K562 (cell line): ENCODE measurements around the gene LPCAT2. TPM values are rescaled to one million over a fixed set of nuclear protein-coding genes. Genes with fewer than 3 reads are reported as not detected.

Source experiments
- BRCA1 ChIP-seq, 2 experiments: fragments of 450-650 bp in 1 of 2; sonication (generic) in 1 of 2; formaldehyde crosslinking in 1 of 2; IDR thresholded peaks; 2 replicates each; pipeline versions ENCODE4 v1.5.0 to v1.6.1; 2017 to 2020; ENCODE audit warnings: mild to moderate bottlenecking in 1 of 2, missing genetic modification reagents in 1 of 2
- CTBP1 ChIP-seq: fragments of 450-650 bp; IDR thresholded peaks from 2 replicates; pipeline ENCODE4 v1.6.1; 2016; ENCODE audit warnings: borderline replicate concordance
- MIER1 ChIP-seq: fragments of 450-650 bp; IDR thresholded peaks from 2 replicates; pipeline ENCODE4 v1.6.1; 2016; ENCODE audit warnings: antibody characterized with exemption, mild to moderate bottlenecking, low read depth
- MTF1 ChIP-seq: fragments of 250-450 bp; sonication (Bioruptor Pico); IDR thresholded peaks from 2 replicates; pipeline ENCODE4 v1.9.0; 2021; ENCODE audit warnings: moderate library complexity, mild to moderate bottlenecking, inconsistent platforms, borderline replicate concordance
- PHTF2 ChIP-seq: fragments of 250-450 bp; sonication (Bioruptor Pico); IDR thresholded peaks from 2 replicates; pipeline ENCODE4 v1.5.0; 2021; ENCODE audit warnings: mild to moderate bottlenecking
- POLR3A ChIP-seq: IDR thresholded peaks from 2 replicates; pipeline ENCODE4 v1.6.1; 2011; ENCODE audit warnings: borderline replicate concordance, mild to moderate bottlenecking, moderate library complexity; ENCODE audit not compliant: insufficient read length, insufficient read depth; ENCODE audit errors: extremely low read depth
- PPARD ChIP-seq: fragments of 250-450 bp; sonication (Bioruptor Pico); IDR thresholded peaks from 2 replicates; pipeline ENCODE4 v1.8.0; 2022; ENCODE audit warnings: inconsistent platforms, mild to moderate bottlenecking, moderate library complexity
- TBL1XR1 ChIP-seq, 2 experiments: IDR thresholded peaks; 2 replicates each; pipeline ENCODE4 v1.6.1; 2012; ENCODE audit warnings: improper control_type of control experiment in 2 of 2, low read length in 2 of 2, mild to moderate bottlenecking in 1 of 2
- TCF7L2 ChIP-seq: fragments of 150-350 bp; IDR thresholded peaks from 2 replicates; pipeline ENCODE4 v1.6.1; 2016; ENCODE audit warnings: low read depth, mild to moderate bottlenecking, low read length, moderate library complexity
- U2AF2 ChIP-seq: fragments of 200-400 bp; formaldehyde crosslinking; optimal IDR thresholded peaks from 2 replicates; pipeline ENCODE3; 2017; ENCODE audit warnings: low read depth, mild to moderate bottlenecking, low read length
- ZNF134 ChIP-seq: fragments of 250-450 bp; sonication (Bioruptor Pico); conservative IDR thresholded peaks from 2 replicates; pipeline ENCODE4 v1.4.0; 2020
- ZNF41 ChIP-seq: fragments of 250-450 bp; sonication (Bioruptor Pico); conservative IDR thresholded peaks from 2 replicates; pipeline ENCODE4 v1.4.0; 2020; ENCODE audit warnings: mild to moderate bottlenecking
- ZNF76 ChIP-seq: fragments of 250-450 bp; sonication (Bioruptor Pico); IDR thresholded peaks from 2 replicates; pipeline ENCODE4 v1.4.0; 2020; ENCODE audit warnings: mild to moderate bottlenecking, moderate library complexity, borderline replicate concordance
- polyA plus RNA-seq, 8 experiments: library from polyadenylated mRNA; depleted of rRNA in 4 of 8; stranded (reverse) in 5 of 8; unstranded in 3 of 8; fragments of >200 nt; fragmentation: Nextera tagmentation in 2 of 8; fragmentation: Illumina TruSeq in 1 of 8; extraction: Ambion mirVana in 2 of 8; extraction: Trizol in 1 of 8; gene quantifications; 2 replicates each; pipeline versions ENCODE4 v1.2.1 to v1.2.3, GENCODE V29; 2011 to 2014; ENCODE audit warnings: inconsistent platforms in 1 of 8, missing spikeins in 1 of 8
- total RNA-seq, 7 experiments: library from RNA; depleted of rRNA in 6 of 7; stranded (reverse); fragments of >200 nt in 6 of 7; fragmentation: Illumina TruSeq in 2 of 7; extraction: Trizol in 2 of 7; gene quantifications; 2 replicates each; pipeline versions ENCODE4 v1.2.1 to v1.2.3, GENCODE V29; 2011 to 2021; ENCODE audit warnings: low replicate concordance in 1 of 7
- TF ChIP-seq, protein P1 (sequence below): fragments of 250-450 bp; sonication (Bioruptor Pico); IDR thresholded peaks from 2 replicates; pipeline ENCODE4 v1.5.1; 2021; ENCODE audit warnings: mild to moderate bottlenecking
- TF ChIP-seq, protein P2 (sequence below): fragments of 450-650 bp; IDR thresholded peaks from 2 replicates; pipeline ENCODE4 v1.6.1; 2017; ENCODE audit warnings: antibody characterized with exemption, mild to moderate bottlenecking
- TF ChIP-seq, protein P3 (sequence below): fragments of 250-450 bp; sonication (Bioruptor Pico); IDR thresholded peaks from 2 replicates; pipeline ENCODE4 v1.5.0; 2020; ENCODE audit warnings: mild to moderate bottlenecking, borderline replicate concordance
- TF ChIP-seq, protein P4 (sequence below): sonication (generic); IDR thresholded peaks from 2 replicates; pipeline ENCODE4 v1.6.1; 2016
- TF ChIP-seq, protein P5 (sequence below): fragments of 450-650 bp; IDR thresholded peaks from 2 replicates; pipeline ENCODE4 v1.6.1; 2016; ENCODE audit warnings: mild to moderate bottlenecking

LPCAT2 gene
- total and polyA plus RNA-seq, 9 of the 15 experiments (the other 6 are each of a cell fraction or from before 2014, with no cell fraction given), result 2.9 to 15.0 (median 7.3) TPM

DNA sequence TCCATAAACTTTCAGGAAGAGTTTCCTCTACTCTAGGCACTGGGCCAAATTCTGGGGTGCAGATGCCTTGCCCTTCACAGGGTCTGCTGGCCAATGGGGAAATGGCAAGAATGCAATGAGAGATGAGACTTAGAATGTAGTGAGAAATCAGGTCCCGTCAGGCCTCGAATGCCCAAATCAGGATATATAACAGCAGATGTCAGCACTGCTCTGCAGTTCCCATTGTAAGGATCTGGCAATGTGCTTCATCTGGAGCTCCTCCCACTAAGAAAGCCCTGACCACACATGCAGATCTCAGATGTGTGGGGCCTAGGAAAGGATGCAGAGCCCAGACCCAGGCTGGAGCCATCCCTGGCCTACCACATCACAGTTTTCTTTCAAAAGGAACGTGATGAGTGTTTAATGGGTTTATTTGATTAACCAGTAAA lies 13.9 kb upstream of the LPCAT2 start (continued):
- TF ChIP-seq BRCA1 (IDR thresholded peaks at IDR 0.05) (no peak), BRCA1 (CRISPR knock-in tag; IDR thresholded peaks at IDR 0.05) (no peak), U2AF2 (no peak), TBL1XR1 (IDR thresholded peaks at IDR 0.05; ENCODE audit: low read length in 2 of 2) (no peak), MTF1 (CRISPR knock-in tag) (no peak), MIER1 (no peak), PPARD (no peak), PHTF2 (no peak), ZNF41 (CRISPR knock-in tag) (no peak), CTBP1 (no peak), POLR3A (no peak), TCF7L2 (no peak), ZNF134 (no peak), ZNF76 (CRISPR knock-in tag) (no peak)
- TF ChIP-seq, protein P1, sequence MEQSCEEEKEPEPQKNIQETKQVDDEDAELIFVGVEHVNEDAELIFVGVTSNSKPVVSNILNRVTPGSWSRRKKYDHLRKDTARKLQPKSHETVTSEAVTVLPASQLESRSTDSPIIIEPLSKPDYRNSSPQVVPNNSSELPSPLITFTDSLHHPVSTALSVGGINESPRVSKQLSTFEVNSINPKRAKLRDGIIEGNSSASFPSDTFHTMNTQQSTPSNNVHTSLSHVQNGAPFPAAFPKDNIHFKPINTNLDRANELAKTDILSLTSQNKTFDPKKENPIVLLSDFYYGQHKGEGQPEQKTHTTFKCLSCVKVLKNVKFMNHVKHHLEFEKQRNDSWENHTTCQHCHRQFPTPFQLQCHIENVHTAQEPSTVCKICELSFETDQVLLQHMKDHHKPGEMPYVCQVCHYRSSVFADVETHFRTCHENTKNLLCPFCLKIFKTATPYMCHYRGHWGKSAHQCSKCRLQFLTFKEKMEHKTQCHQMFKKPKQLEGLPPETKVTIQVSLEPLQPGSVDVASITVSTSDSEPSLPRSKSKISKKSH, result no peak
- TF ChIP-seq, protein P2, sequence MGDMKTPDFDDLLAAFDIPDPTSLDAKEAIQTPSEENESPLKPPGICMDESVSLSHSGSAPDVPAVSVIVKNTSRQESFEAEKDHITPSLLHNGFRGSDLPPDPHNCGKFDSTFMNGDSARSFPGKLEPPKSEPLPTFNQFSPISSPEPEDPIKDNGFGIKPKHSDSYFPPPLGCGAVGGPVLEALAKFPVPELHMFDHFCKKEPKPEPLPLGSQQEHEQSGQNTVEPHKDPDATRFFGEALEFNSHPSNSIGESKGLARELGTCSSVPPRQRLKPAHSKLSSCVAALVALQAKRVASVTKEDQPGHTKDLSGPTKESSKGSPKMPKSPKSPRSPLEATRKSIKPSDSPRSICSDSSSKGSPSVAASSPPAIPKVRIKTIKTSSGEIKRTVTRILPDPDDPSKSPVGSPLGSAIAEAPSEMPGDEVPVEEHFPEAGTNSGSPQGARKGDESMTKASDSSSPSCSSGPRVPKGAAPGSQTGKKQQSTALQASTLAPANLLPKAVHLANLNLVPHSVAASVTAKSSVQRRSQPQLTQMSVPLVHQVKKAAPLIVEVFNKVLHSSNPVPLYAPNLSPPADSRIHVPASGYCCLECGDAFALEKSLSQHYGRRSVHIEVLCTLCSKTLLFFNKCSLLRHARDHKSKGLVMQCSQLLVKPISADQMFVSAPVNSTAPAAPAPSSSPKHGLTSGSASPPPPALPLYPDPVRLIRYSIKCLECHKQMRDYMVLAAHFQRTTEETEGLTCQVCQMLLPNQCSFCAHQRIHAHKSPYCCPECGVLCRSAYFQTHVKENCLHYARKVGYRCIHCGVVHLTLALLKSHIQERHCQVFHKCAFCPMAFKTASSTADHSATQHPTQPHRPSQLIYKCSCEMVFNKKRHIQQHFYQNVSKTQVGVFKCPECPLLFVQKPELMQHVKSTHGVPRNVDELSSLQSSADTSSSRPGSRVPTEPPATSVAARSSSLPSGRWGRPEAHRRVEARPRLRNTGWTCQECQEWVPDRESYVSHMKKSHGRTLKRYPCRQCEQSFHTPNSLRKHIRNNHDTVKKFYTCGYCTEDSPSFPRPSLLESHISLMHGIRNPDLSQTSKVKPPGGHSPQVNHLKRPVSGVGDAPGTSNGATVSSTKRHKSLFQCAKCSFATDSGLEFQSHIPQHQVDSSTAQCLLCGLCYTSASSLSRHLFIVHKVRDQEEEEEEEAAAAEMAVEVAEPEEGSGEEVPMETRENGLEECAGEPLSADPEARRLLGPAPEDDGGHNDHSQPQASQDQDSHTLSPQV, result no peak
- TF ChIP-seq, protein P3, sequence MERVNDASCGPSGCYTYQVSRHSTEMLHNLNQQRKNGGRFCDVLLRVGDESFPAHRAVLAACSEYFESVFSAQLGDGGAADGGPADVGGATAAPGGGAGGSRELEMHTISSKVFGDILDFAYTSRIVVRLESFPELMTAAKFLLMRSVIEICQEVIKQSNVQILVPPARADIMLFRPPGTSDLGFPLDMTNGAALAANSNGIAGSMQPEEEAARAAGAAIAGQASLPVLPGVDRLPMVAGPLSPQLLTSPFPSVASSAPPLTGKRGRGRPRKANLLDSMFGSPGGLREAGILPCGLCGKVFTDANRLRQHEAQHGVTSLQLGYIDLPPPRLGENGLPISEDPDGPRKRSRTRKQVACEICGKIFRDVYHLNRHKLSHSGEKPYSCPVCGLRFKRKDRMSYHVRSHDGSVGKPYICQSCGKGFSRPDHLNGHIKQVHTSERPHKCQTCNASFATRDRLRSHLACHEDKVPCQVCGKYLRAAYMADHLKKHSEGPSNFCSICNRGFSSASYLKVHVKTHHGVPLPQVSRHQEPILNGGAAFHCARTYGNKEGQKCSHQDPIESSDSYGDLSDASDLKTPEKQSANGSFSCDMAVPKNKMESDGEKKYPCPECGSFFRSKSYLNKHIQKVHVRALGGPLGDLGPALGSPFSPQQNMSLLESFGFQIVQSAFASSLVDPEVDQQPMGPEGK (CRISPR knock-in tag), result no peak
- TF ChIP-seq, protein P4, sequence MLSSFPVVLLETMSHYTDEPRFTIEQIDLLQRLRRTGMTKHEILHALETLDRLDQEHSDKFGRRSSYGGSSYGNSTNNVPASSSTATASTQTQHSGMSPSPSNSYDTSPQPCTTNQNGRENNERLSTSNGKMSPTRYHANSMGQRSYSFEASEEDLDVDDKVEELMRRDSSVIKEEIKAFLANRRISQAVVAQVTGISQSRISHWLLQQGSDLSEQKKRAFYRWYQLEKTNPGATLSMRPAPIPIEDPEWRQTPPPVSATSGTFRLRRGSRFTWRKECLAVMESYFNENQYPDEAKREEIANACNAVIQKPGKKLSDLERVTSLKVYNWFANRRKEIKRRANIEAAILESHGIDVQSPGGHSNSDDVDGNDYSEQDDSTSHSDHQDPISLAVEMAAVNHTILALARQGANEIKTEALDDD, result no peak
- TF ChIP-seq, protein P5, sequence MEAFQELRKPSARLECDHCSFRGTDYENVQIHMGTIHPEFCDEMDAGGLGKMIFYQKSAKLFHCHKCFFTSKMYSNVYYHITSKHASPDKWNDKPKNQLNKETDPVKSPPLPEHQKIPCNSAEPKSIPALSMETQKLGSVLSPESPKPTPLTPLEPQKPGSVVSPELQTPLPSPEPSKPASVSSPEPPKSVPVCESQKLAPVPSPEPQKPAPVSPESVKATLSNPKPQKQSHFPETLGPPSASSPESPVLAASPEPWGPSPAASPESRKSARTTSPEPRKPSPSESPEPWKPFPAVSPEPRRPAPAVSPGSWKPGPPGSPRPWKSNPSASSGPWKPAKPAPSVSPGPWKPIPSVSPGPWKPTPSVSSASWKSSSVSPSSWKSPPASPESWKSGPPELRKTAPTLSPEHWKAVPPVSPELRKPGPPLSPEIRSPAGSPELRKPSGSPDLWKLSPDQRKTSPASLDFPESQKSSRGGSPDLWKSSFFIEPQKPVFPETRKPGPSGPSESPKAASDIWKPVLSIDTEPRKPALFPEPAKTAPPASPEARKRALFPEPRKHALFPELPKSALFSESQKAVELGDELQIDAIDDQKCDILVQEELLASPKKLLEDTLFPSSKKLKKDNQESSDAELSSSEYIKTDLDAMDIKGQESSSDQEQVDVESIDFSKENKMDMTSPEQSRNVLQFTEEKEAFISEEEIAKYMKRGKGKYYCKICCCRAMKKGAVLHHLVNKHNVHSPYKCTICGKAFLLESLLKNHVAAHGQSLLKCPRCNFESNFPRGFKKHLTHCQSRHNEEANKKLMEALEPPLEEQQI, result no peak
